GM04503 (cell line): Measurements from ENCODE around the gene SLC22A17.

Experiments
- DNase-seq: peaks from one replicate; pipeline ENCODE4 v3.0.0-alpha.2; 2012; ENCODE audit warnings: low read depth

SLC22A17 gene

GRCh38 chr14:23307687-23308644 is 44.7 kb downstream of the SLC22A17 start:
- DNase-seq: no peak

GRCh38 chr14:23307146-23307530 is 45.5 kb downstream of the SLC22A17 start:
- DNase-seq: no peak

- DNase-seq: no peak
These were observed 46.1 kb downstream of the SLC22A17 start, which contains the start of gene BCL2L2 for GRCh38 chr14:23306412-23307145. BCL2L2 (plus strand) TSS chr14:23306833; CDS start chr14:23307768, 935 bp downstream.

GRCh38 chr14:23302290-23303225 is 50.1 kb downstream of the SLC22A17 start, which contains the start of gene PPP1R3E:
PPP1R3E (minus strand) TSS chr14:23302859; CDS start chr14:23302576, 283 bp downstream.
- no peak for DNase-seq

GRCh38 chr14:23301969-23302289 is 50.8 kb downstream of the SLC22A17 start:
- no peak for DNase-seq

- peak; percentile 83 for DNase-seq
These were observed 51.3 kb downstream of the SLC22A17 start for GRCh38 chr14:23301288-23301968.

GRCh38 chr14:23300687-23301223 is 51.9 kb downstream of the SLC22A17 start:
- DNase-seq: no peak

- no peak for DNase-seq
These were observed 52.6 kb downstream of the SLC22A17 start for GRCh38 chr14:23299986-23300686.

- DNase-seq: no peak
These were observed 53.3 kb downstream of the SLC22A17 start for GRCh38 chr14:23299211-23299957.

- DNase-seq: no peak
These were observed 54.9 kb downstream of the SLC22A17 start for GRCh38 chr14:23297611-23298277.

- DNase-seq: no peak
These were observed 55.6 kb downstream of the SLC22A17 start for GRCh38 chr14:23297096-23297495.
